NCI-H446 (cell line): ENCODE measurements around the gene CDC27.
"Not testable (repeated sequence)": the region's sequence is repeated elsewhere in the genome, so short reads cannot be mapped to it uniquely, and the experiment has no call there.

Experiments used
- DNase-seq, 2 experiments: peaks; one replicate each; lab custom pipeline; 2025; lab: John Stamatoyannopoulos, UW

The CDC27 gene

DNA sequence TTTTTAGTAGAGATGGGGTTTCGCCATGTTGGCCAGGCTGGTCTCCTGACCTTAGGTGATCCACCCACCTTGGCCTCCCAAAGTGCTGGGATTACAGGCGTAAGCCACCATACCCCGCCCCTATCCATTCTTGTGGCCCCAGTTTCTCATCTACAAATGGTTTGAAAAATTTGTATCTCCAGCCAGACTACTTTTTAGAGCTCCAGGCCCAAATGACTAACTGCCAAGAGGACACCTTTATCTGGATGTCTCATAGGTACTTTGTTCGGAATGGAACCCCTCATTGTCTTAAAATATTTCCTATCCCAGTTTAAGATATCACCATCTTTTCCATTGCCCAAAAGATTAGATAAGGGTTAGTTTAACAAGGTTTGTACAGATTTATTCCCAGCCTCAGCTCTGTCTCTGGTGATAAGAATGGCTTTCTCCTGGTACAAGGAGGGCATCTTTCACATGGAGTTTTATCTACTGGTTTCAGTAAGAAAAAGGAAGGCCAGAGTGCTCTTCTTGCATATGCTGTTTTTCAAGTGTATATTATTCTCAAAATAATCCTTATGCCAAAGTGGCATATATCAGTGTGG, 4.9 kb upstream of the CDC27 start:
- no peak for DNase-seq

DNA sequence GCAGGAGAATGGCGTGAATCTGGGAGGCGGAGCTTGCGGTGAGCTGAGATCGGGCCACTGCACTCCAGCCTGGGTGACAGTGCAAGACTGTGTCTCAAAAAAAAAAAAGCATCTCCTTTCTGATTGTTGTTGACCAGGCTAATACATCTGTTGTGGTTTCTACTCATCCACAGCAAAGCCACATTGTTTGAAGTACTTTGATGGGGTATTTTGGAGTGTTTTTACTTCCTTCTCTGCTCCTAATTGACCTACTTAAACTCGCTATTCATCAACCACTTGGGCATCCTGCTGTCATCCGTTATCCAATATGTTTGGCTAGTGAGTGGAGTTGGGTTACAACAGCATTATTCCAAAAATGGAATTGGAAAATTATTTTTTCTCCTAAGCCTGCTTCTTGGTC, 3.5 kb upstream of the CDC27 start:
- DNase-seq: no peak

DNA sequence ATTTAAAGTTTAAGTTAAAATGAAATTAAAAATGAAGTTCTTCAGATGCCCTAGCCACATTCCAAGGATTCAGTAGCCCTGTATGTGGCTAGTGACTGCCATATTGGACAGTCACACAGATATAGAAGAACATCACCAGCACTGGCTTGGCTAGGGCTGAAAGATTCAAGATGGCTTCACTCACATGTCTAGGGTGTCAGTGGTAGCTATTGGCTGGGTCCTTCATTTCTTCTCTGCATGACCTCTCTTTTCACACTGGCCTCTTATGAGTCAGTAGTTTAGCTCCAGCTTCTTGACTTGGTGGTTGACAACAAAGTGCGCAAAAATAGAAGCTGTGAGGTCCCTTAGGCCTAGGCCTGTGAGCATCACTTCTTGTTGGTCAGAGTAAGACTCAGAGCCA, 1.7 kb upstream of the CDC27 start:
- DNase-seq: no peak

DNA sequence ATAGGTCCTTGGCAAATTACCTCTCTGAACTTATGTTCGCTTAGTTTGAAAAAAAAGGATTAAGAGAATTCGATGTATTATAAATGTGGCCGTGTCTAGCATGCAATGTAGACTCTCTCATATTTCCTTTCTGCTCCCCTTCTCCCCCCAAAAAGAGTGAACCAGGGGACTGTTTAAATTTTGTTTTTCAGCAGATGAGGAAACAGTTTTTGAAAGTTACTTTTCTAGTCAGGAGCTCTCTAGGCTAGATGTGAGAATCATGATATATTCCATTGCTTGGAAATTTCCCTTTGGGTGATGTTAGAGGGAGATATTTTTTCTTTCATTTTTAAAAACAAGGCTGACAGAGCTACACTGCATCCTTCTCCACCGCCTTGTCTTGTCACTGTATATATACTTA, 1.1 kb upstream of the CDC27 start:
- no peak for DNase-seq

DNA sequence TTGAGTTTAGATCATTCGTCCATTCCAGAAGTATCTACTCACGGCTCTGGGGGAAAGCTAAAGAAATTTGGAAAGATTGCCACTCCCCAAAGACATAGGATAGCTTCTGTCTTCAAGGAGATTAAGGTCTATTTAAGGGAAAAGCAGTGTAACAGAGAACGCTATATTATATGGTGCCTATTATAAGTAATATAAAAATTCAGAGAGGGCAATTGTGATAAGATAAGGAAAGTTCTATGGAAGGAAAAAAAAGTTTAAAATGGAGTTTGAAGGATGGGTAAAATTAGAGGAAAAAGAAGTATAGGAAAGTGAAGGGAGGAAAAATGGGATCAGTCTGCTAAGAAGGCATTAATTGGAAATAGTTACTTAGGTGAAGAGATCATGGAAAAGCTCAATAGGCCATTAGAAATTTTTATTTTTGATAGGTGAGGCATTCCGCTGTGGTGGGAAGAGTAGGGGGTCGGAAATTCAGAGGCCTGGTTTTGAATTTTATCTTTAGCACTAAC, 690 bp upstream of the CDC27 start:
- no peak for DNase-seq

DNA sequence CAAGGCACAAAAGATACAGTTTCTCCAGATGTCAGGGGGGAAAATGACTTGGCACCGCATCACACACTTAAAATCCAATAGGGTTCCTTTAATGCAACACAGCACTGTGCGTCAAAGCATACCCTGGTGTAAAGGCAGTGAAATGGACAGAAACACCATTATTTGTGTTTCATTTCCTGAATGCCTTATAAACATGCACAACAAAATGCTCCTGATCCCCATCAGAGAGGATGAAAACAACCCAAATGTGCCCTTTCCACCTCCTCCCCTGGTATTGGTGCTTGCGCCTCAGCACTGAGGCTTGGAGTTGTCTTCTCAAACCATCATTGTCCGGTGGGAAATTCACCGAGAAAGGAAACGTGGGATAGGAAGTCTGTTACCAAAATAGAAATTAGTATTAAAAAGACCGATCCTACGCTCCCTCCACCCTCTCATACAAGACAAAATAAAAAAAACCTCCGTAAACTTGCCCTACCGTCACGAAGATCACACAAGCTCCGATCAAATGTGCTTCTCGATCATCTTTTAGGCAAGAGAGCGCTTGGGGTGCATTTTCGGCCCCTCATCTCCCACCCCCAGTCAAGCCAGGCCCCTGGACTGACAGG, 722 bp downstream of the CDC27 start:
- peak; percentile 12 to 22 for DNase-seq

DNA sequence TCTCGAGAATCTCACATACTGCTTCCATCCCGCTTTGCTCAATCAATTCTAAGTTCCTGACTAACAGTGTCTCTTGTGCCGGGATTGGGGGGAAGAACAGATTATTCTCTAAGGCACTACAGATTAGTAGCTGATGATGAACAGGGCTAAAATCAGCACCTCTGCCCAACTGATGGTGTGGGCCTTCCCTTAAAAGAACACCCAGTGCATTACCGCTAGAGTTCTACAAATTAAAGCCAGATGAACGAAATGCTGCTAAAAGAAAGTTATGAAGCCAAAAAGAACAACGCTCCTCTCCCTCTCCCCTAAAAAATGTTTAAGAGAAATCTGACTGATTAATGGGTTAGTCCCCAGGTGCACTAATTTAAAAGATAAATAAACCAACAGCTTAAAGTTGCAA, 4.4 kb downstream of the CDC27 start:
- DNase-seq: no peak

DNA sequence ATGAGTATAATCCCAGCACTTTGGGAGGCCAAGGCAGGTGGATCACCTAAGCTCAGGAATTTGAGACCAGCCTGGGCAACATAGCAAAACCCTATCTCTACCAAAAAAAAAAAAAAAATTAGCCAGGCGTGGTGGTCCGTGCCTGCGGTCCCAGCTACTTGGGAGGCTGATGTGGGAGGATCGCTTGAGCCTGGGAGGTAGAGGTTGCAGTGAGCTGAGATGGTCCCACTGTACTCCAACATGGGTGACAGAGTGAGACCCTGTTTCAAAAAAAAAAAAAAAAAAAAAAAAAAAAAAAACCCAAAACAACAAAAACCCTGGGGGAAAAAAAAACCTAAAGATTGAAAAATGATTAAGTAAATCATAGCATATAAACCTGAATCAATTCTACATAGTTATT, 8.1 kb downstream of the CDC27 start:
- not testable (repeated sequence) for DNase-seq

DNA sequence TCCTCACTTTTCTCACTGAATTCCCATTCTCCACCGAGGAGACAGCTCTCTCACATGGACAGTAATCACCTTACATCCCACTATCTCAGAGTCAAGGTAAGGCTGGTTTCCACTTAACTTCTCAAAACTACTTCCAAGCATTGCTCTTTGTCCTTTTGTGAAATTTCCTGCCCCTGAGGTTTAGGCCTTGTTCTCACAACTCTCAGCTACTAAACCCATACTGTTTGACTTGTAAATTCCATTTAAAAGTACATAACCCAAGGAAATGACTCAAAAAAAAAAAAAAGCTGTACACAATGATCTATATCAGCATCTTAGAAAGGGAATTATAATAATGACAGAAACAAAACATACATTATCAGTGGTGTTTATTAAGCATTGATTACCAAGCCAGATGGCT, 8.8 kb downstream of the CDC27 start:
- no peak for DNase-seq

DNA sequence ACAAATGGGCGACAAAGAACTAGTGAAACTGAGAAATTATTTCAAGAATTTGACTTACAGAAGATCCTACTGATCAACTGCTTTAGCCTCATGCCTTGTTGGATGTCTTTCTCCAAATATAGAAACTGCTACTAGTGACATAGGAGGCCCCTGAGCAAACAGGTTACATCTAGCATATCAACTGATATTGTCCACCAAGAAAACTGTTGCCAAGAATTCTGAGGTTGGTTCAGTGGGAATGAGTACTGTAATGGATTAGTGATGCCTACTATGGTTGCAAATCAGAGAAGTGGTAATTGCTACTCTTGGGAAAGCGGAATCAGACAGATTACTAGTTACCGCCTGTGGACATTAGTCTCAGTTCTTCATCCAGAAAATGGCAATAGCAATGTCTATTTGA, 10.0 kb downstream of the CDC27 start:
- no peak for DNase-seq

DNA sequence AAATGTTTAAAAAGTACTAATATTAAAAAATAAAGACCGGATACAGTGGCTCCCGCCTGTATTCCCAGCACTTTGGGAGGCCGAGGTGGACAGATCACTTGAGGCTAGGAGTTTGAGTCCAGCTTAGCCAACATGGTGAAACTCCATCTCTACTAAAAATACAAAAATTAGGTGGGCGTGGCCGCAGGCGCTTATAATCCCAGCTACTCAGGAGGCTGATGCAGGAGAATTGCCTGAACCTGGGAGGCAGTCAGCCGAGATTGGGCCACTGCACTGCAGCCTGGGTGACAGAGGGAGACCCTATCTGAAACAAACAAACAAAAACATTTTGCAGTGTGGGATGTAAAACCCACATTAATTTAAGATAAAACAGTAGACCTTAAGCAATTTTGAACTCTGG, 11.8 kb downstream of the CDC27 start:
- DNase-seq: no peak

DNA sequence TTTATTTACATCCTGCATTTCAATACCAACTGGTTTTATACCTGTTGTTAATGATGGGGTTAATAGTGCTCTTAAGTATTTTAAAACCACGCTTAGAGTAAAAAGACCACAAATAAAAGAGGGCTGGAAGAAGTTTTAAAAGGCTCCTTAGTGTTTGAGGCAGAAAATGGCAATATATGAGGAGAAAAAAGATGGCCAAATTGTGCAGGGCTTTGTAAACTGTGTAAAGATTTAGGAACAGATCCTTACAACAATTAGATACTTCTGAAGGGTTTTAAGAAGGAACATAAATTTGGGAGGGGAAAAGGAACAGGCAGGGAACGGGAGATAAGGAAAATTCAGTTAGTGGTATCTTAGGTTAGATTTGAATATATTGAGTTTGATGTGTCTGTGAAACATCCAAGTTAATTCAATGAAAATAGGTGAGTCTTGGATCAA, 12.7 kb downstream of the CDC27 start:
- no peak for DNase-seq

DNA sequence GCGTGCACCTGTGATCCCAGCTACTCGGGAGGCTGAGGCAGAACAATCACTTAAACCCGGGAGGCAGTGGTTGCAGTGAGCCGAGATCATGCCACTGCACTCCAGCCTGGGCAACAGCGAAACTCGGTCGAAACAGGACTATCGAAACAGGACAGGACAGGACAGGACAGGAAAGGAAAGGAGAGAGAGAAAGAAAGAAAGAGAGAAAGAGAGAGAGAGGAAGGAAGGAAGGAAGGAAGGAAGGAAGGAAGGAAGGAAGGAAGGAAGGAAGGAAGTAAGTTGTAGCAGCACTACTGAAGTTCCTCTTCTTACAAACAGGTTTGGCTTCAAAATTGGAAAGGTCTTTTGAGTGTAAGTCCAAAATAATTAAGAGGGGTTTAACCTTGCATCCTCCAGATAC, 14.3 kb downstream of the CDC27 start:
- DNase-seq: not testable (repeated sequence)

DNA sequence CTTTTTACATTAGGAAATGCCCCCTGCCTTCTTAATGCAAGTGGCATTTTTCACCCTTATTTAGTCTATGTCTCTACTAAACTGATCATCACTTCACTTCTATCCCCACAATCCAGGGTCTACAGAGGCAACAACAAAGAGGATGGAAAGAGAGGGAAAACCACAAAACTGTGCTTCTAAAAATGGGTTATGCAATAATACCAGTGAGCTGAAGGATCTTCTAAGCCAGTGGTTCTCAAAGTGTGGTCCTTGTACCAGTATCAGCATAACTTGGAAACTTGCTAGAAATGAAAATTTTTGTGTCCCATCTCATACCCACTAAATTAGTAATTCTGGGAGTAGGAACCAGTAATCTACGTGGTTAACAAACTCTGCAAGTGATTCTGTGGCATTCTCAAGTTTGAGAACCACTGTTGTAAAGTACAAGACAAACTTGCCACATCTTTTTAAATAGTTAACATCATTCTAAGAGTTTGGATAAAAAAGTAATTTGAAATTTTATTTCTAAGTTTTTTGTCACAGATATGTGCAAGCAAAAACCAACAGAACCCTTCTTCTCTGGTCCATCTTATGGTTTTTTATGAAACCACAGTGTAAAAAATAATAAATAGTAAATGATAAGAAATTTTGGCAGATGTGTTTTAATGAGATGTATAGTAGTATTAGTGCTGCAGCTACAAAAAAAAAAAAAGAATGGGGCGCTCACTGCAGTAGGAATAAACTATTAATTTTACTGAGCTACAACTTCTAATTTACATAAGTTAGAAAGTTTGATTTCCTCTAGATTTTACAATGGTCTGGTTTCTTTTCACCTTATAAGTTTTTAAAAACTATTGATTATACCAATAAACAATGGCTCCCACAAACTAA, 16.2 kb downstream of the CDC27 start:
- no peak for DNase-seq

DNA sequence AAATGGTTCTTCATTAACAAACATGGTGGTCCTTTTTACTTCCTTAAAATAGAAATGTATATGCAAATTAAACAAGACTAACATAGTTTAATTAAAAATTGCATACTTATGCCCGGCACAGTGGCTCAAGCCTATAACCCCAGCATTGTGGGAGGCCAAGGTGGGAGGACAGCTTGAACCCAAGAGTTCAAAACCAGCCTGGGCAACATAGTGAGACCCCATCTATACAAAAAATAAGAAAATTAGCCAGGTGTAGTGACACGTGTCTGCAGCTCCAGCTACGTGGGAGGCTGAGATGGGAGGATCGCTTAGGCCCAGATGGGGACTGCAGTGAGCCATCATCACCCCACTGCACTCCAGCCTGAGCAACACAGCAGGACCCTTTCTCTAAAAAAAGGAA, 18.4 kb downstream of the CDC27 start:
- no peak for DNase-seq

DNA sequence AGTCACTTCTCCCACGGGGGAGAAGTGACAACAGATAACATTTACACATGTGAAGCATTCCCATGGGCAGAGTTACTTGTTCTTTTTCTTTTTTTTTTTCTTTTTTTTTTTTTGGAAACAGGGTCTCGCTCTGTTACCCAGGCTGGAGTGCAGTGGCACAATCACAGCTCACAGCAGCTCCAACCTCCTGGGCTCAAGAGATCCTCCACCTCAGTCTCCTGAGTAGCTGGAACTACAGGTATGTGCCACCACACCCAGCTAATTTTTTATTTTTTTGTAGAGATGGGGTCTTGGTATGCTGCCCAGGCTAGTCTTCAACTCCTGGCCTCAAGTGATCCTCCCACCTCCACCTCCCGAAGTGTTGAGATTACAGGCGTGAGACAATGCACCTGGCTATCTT, 20.2 kb downstream of the CDC27 start:
- not testable (repeated sequence) for DNase-seq

DNA sequence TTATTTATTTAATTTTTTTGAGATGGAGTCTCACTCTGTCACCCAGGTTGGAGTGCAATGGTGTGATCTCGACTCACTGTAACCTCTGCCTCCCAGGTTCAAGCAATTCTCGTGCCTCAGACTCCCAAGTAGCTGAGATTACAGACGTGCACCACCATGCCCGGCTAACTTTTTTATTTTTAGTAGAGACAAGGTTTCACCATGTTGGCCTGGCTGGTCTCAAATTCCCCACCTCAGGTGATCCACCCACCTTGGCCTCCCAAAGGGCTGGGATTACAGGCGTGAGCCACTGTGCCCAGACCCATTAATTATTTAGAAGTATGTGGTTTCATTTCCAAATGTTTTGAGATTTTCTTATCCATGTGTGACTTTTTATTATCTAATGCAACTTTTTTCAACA, 22.2 kb downstream of the CDC27 start:
- DNase-seq: not testable (repeated sequence)

DNA sequence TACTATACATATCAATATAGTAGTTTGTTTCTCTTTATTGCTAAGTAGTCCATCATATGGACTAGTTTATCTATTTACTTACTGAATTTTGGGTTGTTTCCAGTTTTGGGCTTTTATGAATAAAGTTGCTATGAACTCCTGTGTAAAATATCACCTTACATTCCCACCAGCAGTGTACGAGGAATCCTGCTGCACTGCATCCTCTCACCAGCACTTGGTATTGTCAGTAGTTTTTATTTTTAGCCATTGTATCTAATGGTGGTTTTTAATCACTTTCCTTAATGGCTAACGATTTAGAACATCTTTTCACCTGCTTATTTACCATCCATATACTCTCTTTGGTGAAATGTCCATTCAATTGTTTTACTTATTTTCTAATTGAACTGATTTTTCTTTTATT, 24.0 kb downstream of the CDC27 start:
- no peak for DNase-seq

DNA sequence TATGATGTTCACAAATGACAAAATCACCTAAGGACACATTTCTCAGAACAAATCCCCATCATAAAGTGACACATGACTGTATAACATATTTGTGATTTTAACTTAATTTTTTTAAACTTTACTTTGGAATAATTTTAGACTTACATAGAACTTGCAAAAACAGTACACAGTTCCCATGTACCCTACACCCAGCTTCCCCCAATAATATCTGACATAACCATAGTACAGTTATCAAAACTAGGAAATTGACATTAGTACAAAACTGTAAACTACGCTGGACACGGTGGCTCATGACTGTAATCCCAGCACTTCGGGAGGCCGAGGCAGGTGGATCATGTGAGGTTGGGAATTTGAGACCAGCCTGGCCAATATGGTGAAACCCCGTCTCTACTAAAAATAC, 24.8 kb downstream of the CDC27 start:
- no peak for DNase-seq

DNA sequence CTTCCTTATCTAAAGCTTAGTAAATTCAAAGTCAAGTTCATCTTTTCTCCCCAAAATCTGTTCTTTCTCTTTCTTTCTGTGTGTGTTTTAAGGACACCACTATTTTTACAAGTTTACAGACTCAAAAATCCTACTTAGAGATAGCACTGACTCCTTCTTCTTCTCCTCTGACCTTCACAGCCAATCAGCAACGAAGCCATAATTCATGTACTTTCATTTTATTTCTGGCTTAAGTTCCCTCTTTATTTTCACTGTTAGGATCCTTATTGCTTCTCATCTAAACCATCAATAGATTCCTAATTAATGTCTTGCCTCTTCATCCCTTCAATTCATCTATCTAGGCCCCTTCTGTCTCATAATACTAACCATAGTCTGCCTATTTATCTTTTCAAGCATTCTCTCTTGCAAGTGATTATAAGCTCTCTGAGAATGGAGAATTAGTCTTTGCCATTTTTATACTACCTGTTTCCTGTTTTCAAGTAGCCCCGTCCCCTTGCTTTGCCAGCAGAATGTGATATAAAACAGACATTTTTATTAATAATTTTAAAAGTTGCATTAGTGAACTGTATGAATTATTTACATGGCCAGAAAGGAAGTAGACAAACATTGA, 27.0 kb downstream of the CDC27 start:
- DNase-seq: no peak

DNA sequence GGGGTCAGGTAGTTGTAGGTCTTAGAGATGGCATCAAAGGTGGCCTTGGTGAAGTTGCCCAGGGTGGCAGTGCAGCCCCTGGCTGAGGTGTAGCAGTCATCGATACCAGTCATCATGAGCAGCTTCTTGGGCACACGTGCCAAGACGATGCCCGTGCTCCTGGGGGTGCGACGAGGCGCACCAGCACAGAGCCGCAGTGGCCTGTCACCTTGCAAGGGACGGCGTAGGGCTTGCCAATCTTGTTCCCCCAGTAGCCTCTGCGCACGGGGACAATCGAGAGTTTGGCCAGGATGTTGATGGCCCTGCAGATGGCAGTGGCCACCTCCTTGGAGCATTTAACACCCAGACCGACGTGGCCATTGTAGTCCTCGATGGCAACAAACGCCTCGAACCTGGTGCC, 29.8 kb downstream of the CDC27 start:
- DNase-seq: no peak

DNA sequence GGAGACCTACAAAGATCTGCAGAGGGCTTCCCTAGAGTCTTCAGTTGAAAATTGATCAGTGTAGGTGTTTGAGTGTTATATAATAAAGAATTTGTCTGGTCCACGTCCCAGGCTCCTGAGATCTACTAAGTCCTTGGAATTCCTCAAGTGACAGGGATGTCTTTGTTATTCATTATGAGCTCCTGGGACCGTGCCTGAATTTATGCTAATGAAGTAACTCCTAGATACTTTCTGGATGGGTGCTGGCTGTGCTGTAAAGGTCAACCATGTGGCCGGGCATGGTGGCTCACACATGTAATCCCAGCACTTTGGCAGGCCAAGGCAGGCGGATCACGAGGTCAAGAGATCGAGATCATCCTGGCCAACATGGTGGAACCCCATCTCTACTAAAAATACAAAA, 43.7 kb downstream of the CDC27 start:
- no peak for DNase-seq

DNA sequence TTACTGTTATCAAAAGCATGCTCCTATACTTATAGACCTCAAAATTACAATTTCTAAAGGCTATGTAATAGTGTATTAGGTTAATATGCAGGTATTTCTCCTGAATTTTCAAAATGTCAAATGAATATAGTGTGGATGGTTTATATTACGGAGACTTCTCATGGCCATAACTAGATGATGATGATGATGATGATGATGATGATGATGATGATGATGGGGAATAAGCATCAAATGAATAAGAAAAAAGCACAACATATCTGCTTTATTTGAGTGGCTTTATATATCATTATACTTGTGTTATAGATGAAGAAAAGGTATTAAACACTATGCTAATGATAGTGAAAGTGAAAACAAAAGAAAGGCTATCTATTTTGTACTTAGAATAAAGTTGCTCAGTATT, 53.9 kb downstream of the CDC27 start:
- no peak for DNase-seq
